ENCODE measurements around the gene ADGRD1.

ADGRD1 gene

DNA sequence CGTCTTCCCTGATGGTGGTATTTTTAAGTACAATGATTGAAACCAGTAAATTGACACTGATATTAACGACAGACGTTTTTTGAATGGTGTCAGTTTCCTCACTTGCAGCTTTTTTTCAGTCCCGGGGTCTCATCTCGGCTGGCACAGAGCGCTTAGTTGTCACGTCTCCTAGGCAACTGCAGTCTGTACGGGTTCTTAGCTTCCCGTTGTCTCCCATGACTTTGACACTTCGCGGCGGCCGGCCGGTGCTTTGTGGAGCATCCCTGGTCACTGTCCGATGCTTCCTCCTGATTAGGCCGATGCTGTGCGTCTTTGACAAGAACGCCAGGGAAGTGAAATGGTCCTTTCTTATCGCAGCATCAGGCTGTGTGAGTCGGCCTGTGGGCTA lies 67.4 kb downstream of the ADGRD1 start:
- Histone ChIP-seq H2BK15ac (ENCODE audit: low read depth, poor library complexity, severe bottlenecking) (no peak overlapping the region), H3K79me1 (replicated peaks; ENCODE audit: low read length, poor library complexity, severe bottlenecking) (no peaks in the 10 kb centered on the region), H3K27ac (ENCODE audit: low read length, poor library complexity, severe bottlenecking) (no peak overlapping the region), H2BK120ac (ENCODE audit: low read depth, low read length) (no peak overlapping the region), H3K9me3 (ENCODE audit: control insufficient read depth, low read length) (no peaks in the 10 kb centered on the region), H3K14ac (ENCODE audit: low read length in 2 of 2) (no peak overlapping the region), H2BK5ac (ENCODE audit: low read depth, low read length, poor library complexity, severe bottlenecking) (no peak overlapping the region), H3K18ac (ENCODE audit: low read depth in 1 of 2, low read length in 2 of 2) (no peak overlapping the region), H3K4me2 (ENCODE audit: low read length, poor library complexity, severe bottlenecking) (no peak overlapping the region), H4K8ac (ENCODE audit: low read length) (no peak overlapping the region), H2AFZ (ENCODE audit: low read depth, low read length) (no peak overlapping the region), H3K23ac (ENCODE audit: low read length in 2 of 2) (no peak overlapping the region), H3K4ac (ENCODE audit: low read depth in 1 of 2, low read length in 2 of 2) (no peak overlapping the region), H4K91ac (ENCODE audit: low read length) (no peak overlapping the region), H3K4me3 (ENCODE audit: insufficient read depth in 1 of 2, low read depth in 1 of 2, low read length in 2 of 2) (no peak overlapping the region), H2AK5ac (ENCODE audit: low read length, severe bottlenecking) (no peak overlapping the region), H3K36me3 (ENCODE audit: control insufficient read depth in 1 of 2, insufficient read depth in 2 of 2, low read depth in 1 of 2, low read length in 2 of 2) (no peaks in the 10 kb centered on the region), H3K27me3 (ENCODE audit: control insufficient read depth in 1 of 2, insufficient read depth in 1 of 2, low read length in 2 of 2) (peaks cover 0 to 6% of the 10 kb centered on the region in 2 experiments), H3K4me1 (ENCODE audit: control insufficient read depth, insufficient read depth, low read depth, low read length) (peaks cover 2% of the 10 kb centered on the region), H2BK12ac (ENCODE audit: low read length in 2 of 2) (no peak overlapping the region), H3K9ac (ENCODE audit: low read length) (no peak overlapping the region)
- whole genome bisulfite sequencing: 84% methylated on average over 20 of the region's 20 CpGs
- DNase-seq: no peak

GRCh38 chr12:131024026-131024425 lies 70.3 kb downstream of the ADGRD1 start:
- Histone ChIP-seq H2BK12ac (ENCODE audit: low read length in 2 of 2) (no peak overlapping the region), H2AFZ (ENCODE audit: low read depth, low read length) (no peak overlapping the region), H4K8ac (ENCODE audit: low read length) (no peak overlapping the region), H3K4me2 (ENCODE audit: low read length, poor library complexity, severe bottlenecking) (no peak overlapping the region), H3K27me3 (ENCODE audit: control insufficient read depth in 1 of 2, insufficient read depth in 1 of 2, low read length in 2 of 2) (peaks cover 0 to 6% of the 10 kb centered on the region in 2 experiments), H3K4me3 (ENCODE audit: insufficient read depth in 1 of 2, low read depth in 1 of 2, low read length in 2 of 2) (no peak overlapping the region), H3K36me3 (ENCODE audit: control insufficient read depth in 1 of 2, insufficient read depth in 2 of 2, low read depth in 1 of 2, low read length in 2 of 2) (no peaks in the 10 kb centered on the region), H3K4ac (ENCODE audit: low read depth in 1 of 2, low read length in 2 of 2) (no peak overlapping the region), H3K23ac (ENCODE audit: low read length in 2 of 2) (no peak overlapping the region), H3K79me1 (replicated peaks; ENCODE audit: low read length, poor library complexity, severe bottlenecking) (no peaks in the 10 kb centered on the region), H3K14ac (ENCODE audit: low read length in 2 of 2) (no peak overlapping the region), H2BK15ac (ENCODE audit: low read depth, poor library complexity, severe bottlenecking) (no peak overlapping the region), H3K9me3 (ENCODE audit: control insufficient read depth, low read length) (no peaks in the 10 kb centered on the region), H2BK120ac (ENCODE audit: low read depth, low read length) (no peak overlapping the region), H4K91ac (ENCODE audit: low read length) (no peak overlapping the region), H3K9ac (ENCODE audit: low read length) (no peak overlapping the region), H3K4me1 (ENCODE audit: control insufficient read depth, insufficient read depth, low read depth, low read length) (no peaks in the 10 kb centered on the region), H2AK5ac (ENCODE audit: low read length, severe bottlenecking) (no peak overlapping the region), H3K18ac (ENCODE audit: low read depth in 1 of 2, low read length in 2 of 2) (no peak overlapping the region), H2BK5ac (ENCODE audit: low read depth, low read length, poor library complexity, severe bottlenecking) (no peak overlapping the region), H3K27ac (ENCODE audit: low read length, poor library complexity, severe bottlenecking) (no peak overlapping the region)
- WGBS: 70% methylated on average over 11 of the region's 11 CpGs
- DNase-seq: no peak

GRCh38 chr12:131024721-131025120 lies 71.0 kb downstream of the ADGRD1 start:
- DNase-seq: no peak
- no peak overlapping the region for H3K4ac ChIP-seq (ENCODE audit: low read depth in 1 of 2, low read length in 2 of 2)
- no peak overlapping the region for H3K27ac ChIP-seq (ENCODE audit: low read length, poor library complexity, severe bottlenecking)
- H3K4me2 ChIP-seq (ENCODE audit: low read length, poor library complexity, severe bottlenecking): no peak overlapping the region
- no peak overlapping the region for H2BK5ac ChIP-seq (ENCODE audit: low read depth, low read length, poor library complexity, severe bottlenecking)
- H3K9ac ChIP-seq (ENCODE audit: low read length): no peak overlapping the region
- H2AFZ ChIP-seq (ENCODE audit: low read depth, low read length): no peak overlapping the region
- no peaks in the 10 kb centered on the region for H3K36me3 ChIP-seq (ENCODE audit: control insufficient read depth in 1 of 2, insufficient read depth in 2 of 2, low read depth in 1 of 2, low read length in 2 of 2)
- 82% methylated on average over 11 of the region's 11 CpGs for WGBS
- H3K4me3 ChIP-seq (ENCODE audit: insufficient read depth in 1 of 2, low read depth in 1 of 2, low read length in 2 of 2): no peak overlapping the region
- H3K9me3 ChIP-seq (ENCODE audit: control insufficient read depth, low read length): no peaks in the 10 kb centered on the region
- H2BK120ac ChIP-seq (ENCODE audit: low read depth, low read length): no peak overlapping the region
- no peak overlapping the region for H4K8ac ChIP-seq (ENCODE audit: low read length)
- H3K18ac ChIP-seq (ENCODE audit: low read depth in 1 of 2, low read length in 2 of 2): no peak overlapping the region
- no peaks in the 10 kb centered on the region for H3K79me1 ChIP-seq (replicated peaks; ENCODE audit: low read length, poor library complexity, severe bottlenecking)
- no peak overlapping the region for H3K14ac ChIP-seq (ENCODE audit: low read length in 2 of 2)
- H3K23ac ChIP-seq (ENCODE audit: low read length in 2 of 2): no peak overlapping the region
- H3K27me3 ChIP-seq (ENCODE audit: control insufficient read depth in 1 of 2, insufficient read depth in 1 of 2, low read length in 2 of 2): peaks cover 0 to 6% of the 10 kb centered on the region in 2 experiments
- no peak overlapping the region for H2BK12ac ChIP-seq (ENCODE audit: low read length in 2 of 2)
- no peak overlapping the region for H4K91ac ChIP-seq (ENCODE audit: low read length)
- no peak overlapping the region for H2AK5ac ChIP-seq (ENCODE audit: low read length, severe bottlenecking)
- no peaks in the 10 kb centered on the region for H3K4me1 ChIP-seq (ENCODE audit: control insufficient read depth, insufficient read depth, low read depth, low read length)
- H2BK15ac ChIP-seq (ENCODE audit: low read depth, poor library complexity, severe bottlenecking): no peak overlapping the region

GRCh38 chr12:131025234-131025633 lies 71.5 kb downstream of the ADGRD1 start:
- DNase-seq: no peak

More at GRCh38 chr12:131025234-131025633, 71.5 kb downstream of the ADGRD1 start:
- H3K9ac ChIP-seq (ENCODE audit: low read length): no peak overlapping the region
- H3K14ac ChIP-seq (ENCODE audit: low read length in 2 of 2): no peak overlapping the region
- no peaks in the 10 kb centered on the region for H3K79me1 ChIP-seq (replicated peaks; ENCODE audit: low read length, poor library complexity, severe bottlenecking)
- no peak overlapping the region for H2BK12ac ChIP-seq (ENCODE audit: low read length in 2 of 2)
- H3K4me1 ChIP-seq (ENCODE audit: control insufficient read depth, insufficient read depth, low read depth, low read length): no peaks in the 10 kb centered on the region
- no peak overlapping the region for H3K4ac ChIP-seq (ENCODE audit: low read depth in 1 of 2, low read length in 2 of 2)
- H4K91ac ChIP-seq (ENCODE audit: low read length): no peak overlapping the region
- no peak overlapping the region for H2BK15ac ChIP-seq (ENCODE audit: low read depth, poor library complexity, severe bottlenecking)
- no peaks in the 10 kb centered on the region for H3K36me3 ChIP-seq (ENCODE audit: control insufficient read depth in 1 of 2, insufficient read depth in 2 of 2, low read depth in 1 of 2, low read length in 2 of 2)
- no peaks in the 10 kb centered on the region for H3K9me3 ChIP-seq (ENCODE audit: control insufficient read depth, low read length)
- WGBS: 83% methylated on average over 11 of the region's 11 CpGs
- peaks cover 0 to 6% of the 10 kb centered on the region in 2 experiments for H3K27me3 ChIP-seq (ENCODE audit: control insufficient read depth in 1 of 2, insufficient read depth in 1 of 2, low read length in 2 of 2)
- H3K4me3 ChIP-seq (ENCODE audit: insufficient read depth in 1 of 2, low read depth in 1 of 2, low read length in 2 of 2): no peak overlapping the region
- no peak overlapping the region for H4K8ac ChIP-seq (ENCODE audit: low read length)
- H3K4me2 ChIP-seq (ENCODE audit: low read length, poor library complexity, severe bottlenecking): no peak overlapping the region
- no peak overlapping the region for H3K23ac ChIP-seq (ENCODE audit: low read length in 2 of 2)
- H2AK5ac ChIP-seq (ENCODE audit: low read length, severe bottlenecking): no peak overlapping the region
- no peak overlapping the region for H2BK5ac ChIP-seq (ENCODE audit: low read depth, low read length, poor library complexity, severe bottlenecking)
- H2AFZ ChIP-seq (ENCODE audit: low read depth, low read length): no peak overlapping the region
- H3K27ac ChIP-seq (ENCODE audit: low read length, poor library complexity, severe bottlenecking): no peak overlapping the region
- no peak overlapping the region for H3K18ac ChIP-seq (ENCODE audit: low read depth in 1 of 2, low read length in 2 of 2)
- H2BK120ac ChIP-seq (ENCODE audit: low read depth, low read length): no peak overlapping the region
